C4-2B (cell line): ENCODE measurements around the gene LRP1B.
"Not testable (repeated sequence)": the region's sequence is repeated elsewhere in the genome, so short reads cannot be mapped to it uniquely, and the experiment has no call there.

ENCODE experiments used
- H3K27ac ChIP-seq: fragments of 450-650 bp; 2 replicates; pipeline ENCODE4 v1.5.1; 2017
- ZFX ChIP-seq: fragments of 450-650 bp; IDR thresholded peaks from 2 replicates; pipeline ENCODE4 v1.6.1; 2017
- TF ChIP-seq, protein P1 (sequence below): fragments of 450-650 bp; conservative IDR thresholded peaks from 2 replicates; pipeline ENCODE4 v1.5.1; 2017; ENCODE audit warnings: mild to moderate bottlenecking

The LRP1B gene

GRCh38 chr2:141200191-141200590 lies 930.6 kb downstream of the LRP1B start:
- H3K27ac ChIP-seq = no peak overlapping the region
- no peak for TF ChIP-seq ZFX
- TF ChIP-seq, protein P1, sequence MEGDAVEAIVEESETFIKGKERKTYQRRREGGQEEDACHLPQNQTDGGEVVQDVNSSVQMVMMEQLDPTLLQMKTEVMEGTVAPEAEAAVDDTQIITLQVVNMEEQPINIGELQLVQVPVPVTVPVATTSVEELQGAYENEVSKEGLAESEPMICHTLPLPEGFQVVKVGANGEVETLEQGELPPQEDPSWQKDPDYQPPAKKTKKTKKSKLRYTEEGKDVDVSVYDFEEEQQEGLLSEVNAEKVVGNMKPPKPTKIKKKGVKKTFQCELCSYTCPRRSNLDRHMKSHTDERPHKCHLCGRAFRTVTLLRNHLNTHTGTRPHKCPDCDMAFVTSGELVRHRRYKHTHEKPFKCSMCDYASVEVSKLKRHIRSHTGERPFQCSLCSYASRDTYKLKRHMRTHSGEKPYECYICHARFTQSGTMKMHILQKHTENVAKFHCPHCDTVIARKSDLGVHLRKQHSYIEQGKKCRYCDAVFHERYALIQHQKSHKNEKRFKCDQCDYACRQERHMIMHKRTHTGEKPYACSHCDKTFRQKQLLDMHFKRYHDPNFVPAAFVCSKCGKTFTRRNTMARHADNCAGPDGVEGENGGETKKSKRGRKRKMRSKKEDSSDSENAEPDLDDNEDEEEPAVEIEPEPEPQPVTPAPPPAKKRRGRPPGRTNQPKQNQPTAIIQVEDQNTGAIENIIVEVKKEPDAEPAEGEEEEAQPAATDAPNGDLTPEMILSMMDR = no peak

GRCh38 chr2:141199711-141200110 lies 931.1 kb downstream of the LRP1B start:
- TF ChIP-seq ZFX = no peak
- TF ChIP-seq, protein P1 = no peak
- H3K27ac ChIP-seq = no peak overlapping the region

- no peak for TF ChIP-seq ZFX
- TF ChIP-seq, protein P1 = no peak
- H3K27ac ChIP-seq = no peak overlapping the region
Observed at GRCh38 chr2:141195087-141195486, 935.7 kb downstream of the LRP1B start.

DNA sequence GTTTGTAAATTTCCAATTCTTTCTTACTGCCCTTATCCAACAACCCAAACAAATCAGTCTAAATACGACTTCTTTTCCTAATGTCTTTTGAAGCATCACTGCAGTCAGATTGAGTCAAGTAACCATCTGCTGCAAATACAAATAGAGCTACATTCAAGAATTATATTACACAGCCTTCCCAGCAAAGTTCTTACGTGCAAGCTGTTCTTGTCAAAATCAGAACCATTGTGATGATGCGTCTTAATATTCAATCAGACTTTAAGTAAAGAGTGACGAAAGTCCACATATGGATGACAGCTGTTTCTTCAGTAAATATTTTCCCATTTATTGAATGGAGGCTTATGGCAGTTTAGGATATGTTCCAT lies 943.8 kb downstream of the LRP1B start:
- TF ChIP-seq, protein P1 = no peak
- TF ChIP-seq ZFX = no peak
- H3K27ac ChIP-seq = no peak overlapping the region

DNA sequence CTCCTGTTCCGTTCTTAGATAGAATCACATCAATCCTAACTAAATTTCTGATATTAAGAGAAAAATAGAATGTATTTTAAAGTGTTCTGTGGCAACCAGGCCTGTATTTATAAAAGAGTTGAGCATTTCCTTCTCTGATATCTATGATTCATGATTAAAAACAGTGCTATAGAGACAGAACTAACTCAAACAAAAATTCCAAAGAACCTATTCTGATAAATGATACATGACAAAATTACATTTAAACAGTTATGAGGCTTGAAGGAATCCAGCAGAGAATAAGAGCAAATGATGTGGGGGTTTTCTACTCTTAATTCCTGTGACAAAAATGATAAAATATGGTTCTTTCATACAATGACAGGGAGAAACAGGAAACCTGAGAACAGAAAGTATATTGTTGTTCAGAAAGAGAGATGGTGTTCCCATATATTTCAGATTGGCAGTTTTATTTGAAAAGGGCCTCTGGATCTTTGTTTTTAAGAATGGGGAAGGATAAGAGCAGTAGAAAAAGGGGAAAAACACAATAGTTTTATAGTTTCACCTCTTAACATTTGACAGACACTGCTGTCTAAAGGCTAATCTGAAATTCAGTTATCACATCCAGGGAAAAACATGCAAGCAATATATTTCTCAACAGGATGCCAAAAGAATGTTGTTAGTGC lies 944.3 kb downstream of the LRP1B start:
- TF ChIP-seq, protein P1 = no peak
- TF ChIP-seq ZFX = no peak

DNA sequence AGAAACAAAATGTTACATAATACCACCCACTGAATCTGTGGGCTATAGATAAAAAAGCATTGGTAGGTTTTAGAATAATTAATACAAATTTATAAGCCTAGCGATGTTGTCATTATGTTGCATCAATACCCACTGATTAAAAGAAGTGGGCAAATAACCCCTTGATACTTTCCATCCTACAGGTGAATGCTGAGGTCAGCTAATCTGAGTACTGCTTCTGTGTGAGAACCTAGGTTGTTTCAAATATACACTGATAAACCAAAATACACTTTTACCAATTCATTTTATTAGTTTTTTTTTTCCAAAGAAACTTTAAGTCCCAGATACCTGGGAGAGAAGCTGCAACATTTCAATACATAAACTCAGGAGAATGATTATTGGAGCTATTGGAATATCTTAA lies 948.6 kb downstream of the LRP1B start:
- TF ChIP-seq, protein P1 = no peak
- TF ChIP-seq ZFX = no peak
- H3K27ac ChIP-seq = no peak overlapping the region

More for the DNA sequence above, 944.3 kb downstream of the LRP1B start:
- no peak overlapping the region for H3K27ac ChIP-seq

DNA sequence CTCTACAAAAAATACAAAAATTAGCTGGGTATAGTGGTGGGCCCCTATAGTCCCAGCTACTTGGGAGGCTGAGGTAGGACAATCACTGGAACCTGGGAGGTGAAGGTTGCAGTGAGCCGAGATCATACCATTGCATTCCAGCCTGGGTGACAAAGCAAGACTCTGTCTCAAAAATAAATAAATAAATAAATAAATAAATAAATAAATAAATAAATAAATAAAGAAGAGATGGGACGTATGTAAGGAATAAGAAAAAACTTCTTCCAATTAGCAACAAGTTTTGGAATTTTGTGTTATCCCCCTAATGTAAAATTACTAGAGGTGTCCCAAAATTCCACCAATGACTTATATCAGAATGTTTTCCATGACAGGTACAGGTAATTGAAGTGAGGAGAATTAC lies 961.7 kb downstream of the LRP1B start:
- not testable (repeated sequence) for H3K27ac ChIP-seq

DNA sequence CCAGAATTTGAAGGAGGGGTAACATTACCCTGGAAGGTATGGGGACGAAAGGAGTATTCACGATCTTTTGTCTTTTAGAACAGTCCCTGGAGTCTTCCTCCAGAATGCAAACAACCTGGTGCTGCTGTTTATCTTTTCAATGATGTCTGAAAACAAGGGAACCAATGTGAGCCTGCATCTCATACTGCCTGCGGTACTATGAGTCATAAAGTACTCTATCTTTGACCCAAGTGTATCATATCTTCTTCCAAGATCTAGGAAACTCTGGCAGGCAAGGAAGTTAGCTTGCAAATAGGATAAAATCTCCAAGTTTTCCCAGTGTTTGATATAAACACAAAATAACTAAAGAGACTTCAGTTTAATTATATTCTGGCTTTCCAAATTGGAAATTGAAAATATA lies 968.5 kb downstream of the LRP1B start:
- TF ChIP-seq, protein P1 = no peak
- TF ChIP-seq ZFX = no peak
- H3K27ac ChIP-seq = no peak overlapping the region
